Astrocyte (in vitro differentiated cells and primary cell): Measurements from ENCODE around the gene TRMT2A. TPM values are rescaled to one million over a fixed set of nuclear protein-coding genes. Genes with fewer than 3 reads are reported as not detected.

Experiments
- DNase-seq: peaks from one replicate; pipeline ENCODE4 v3.0.0-alpha.2; 2010; ENCODE audit warnings: low read depth
- FAIRE-seq: peaks from 2 replicates; lab custom pipeline; 2011; peaks lifted over from hg19 to GRCh38; lab: Jason Lieb, UNC
- H2AFZ ChIP-seq: 2 replicates; pipeline ENCODE4 v1.6.0; 2012; ENCODE audit warnings: low read depth, low read length, inconsistent platforms
- H3K27ac ChIP-seq: 2 replicates; pipeline ENCODE4 v1.5.1; 2011; ENCODE audit warnings: low read depth, low read length, inconsistent platforms
- H3K27me3 ChIP-seq: 2 replicates; pipeline ENCODE4 v1.6.0; 2011; ENCODE audit warnings: low read length, inconsistent platforms; ENCODE audit not compliant: insufficient read depth
- H3K36me3 ChIP-seq: 2 replicates; pipeline ENCODE4 v1.5.1; 2011; ENCODE audit warnings: low read length, inconsistent platforms; ENCODE audit not compliant: insufficient read depth
- H3K4me1 ChIP-seq: 2 replicates; pipeline ENCODE4 v1.5.1; 2011; ENCODE audit warnings: low read length, inconsistent platforms; ENCODE audit not compliant: insufficient read depth
- H3K4me2 ChIP-seq: 2 replicates; pipeline ENCODE4 v1.6.0; 2012; ENCODE audit warnings: low read length, inconsistent platforms
- H3K4me3 ChIP-seq: 2 replicates; pipeline ENCODE4 v1.5.1; 2011; ENCODE audit warnings: low read depth, mild to moderate bottlenecking, low read length, inconsistent platforms; ENCODE audit not compliant: insufficient read depth
- H3K79me2 ChIP-seq: 2 replicates; pipeline ENCODE4 v1.6.0; 2012; ENCODE audit warnings: mild to moderate bottlenecking, low read length, inconsistent platforms; ENCODE audit not compliant: insufficient read depth
- H3K9ac ChIP-seq: 2 replicates; pipeline ENCODE4 v1.6.0; 2012; ENCODE audit warnings: mild to moderate bottlenecking, low read length, inconsistent platforms
- H3K9me3 ChIP-seq: 2 replicates; pipeline ENCODE4 v1.5.1; 2012; ENCODE audit warnings: low read depth, mild to moderate bottlenecking, low read length, inconsistent platforms; ENCODE audit not compliant: insufficient read depth
- H4K20me1 ChIP-seq: 2 replicates; pipeline ENCODE4 v1.6.0; 2012; ENCODE audit warnings: low read length, inconsistent platforms; ENCODE audit not compliant: insufficient read depth
- H3K27ac Mint-ChIP-seq: one replicate; pipeline ENCODE4 v1.8.0; 2021; ENCODE audit warnings: mild to moderate bottlenecking, mixed read lengths; ENCODE audit not compliant: unreplicated experiment
- H3K27me3 Mint-ChIP-seq: one replicate; pipeline ENCODE4 v1.8.0; 2021; ENCODE audit warnings: low read depth, mixed read lengths; ENCODE audit not compliant: unreplicated experiment
- H3K36me3 Mint-ChIP-seq: one replicate; pipeline ENCODE4 v1.8.0; 2021; ENCODE audit warnings: low read depth, mixed read lengths; ENCODE audit not compliant: unreplicated experiment
- H3K4me1 Mint-ChIP-seq: one replicate; pipeline ENCODE4 v1.8.0; 2021; ENCODE audit warnings: low read depth, mixed read lengths; ENCODE audit not compliant: unreplicated experiment
- H3K4me3 Mint-ChIP-seq: one replicate; pipeline ENCODE4 v1.8.0; 2021; ENCODE audit warnings: mild to moderate bottlenecking, moderate library complexity, mixed read lengths; ENCODE audit not compliant: unreplicated experiment
- H3K9me3 Mint-ChIP-seq: one replicate; pipeline ENCODE4 v1.8.0; 2021; ENCODE audit warnings: mild to moderate bottlenecking, mixed read lengths; ENCODE audit not compliant: unreplicated experiment
- CTCF ChIP-seq: IDR thresholded peaks from 2 replicates; pipeline ENCODE4 v1.5.1; 2011; ENCODE audit warnings: low read depth, mild to moderate bottlenecking, inconsistent platforms, low read length, moderate library complexity; ENCODE audit not compliant: insufficient read depth
- EZH2 ChIP-seq: IDR thresholded peaks from 2 replicates; pipeline ENCODE4 v1.6.1; 2012; ENCODE audit warnings: mild to moderate bottlenecking, low read length, inconsistent platforms; ENCODE audit not compliant: insufficient read depth
- total RNA-seq: library from RNA; stranded (reverse); gene quantifications from 2 replicates; pipeline ENCODE4 v1.2.1, GENCODE V29; 2021

TRMT2A gene
- total RNA-seq, 1 donor from 2014 or later: 32.9 TPM

GRCh38 chr22:20130731-20131596 is 13.9 kb upstream of the TRMT2A start:
- H3K4me3 Mint-ChIP-seq: peak overlapping the region; percentile 68
- H3K27me3 ChIP-seq: no peaks in the 10 kb centered on the region
- H3K27ac ChIP-seq: peak overlapping the region; percentile 59
- peaks cover 6% of the 10 kb centered on the region for H3K36me3 Mint-ChIP-seq
- H3K9ac ChIP-seq: peak overlapping the region; percentile 81
- peak overlapping the region; percentile 87 for H3K4me2 ChIP-seq
- H3K27ac Mint-ChIP-seq: no peak overlapping the region
- H4K20me1 ChIP-seq: peaks cover 38% of the 10 kb centered on the region
- no peaks in the 10 kb centered on the region for H3K9me3 ChIP-seq
- H3K27me3 Mint-ChIP-seq: no peaks in the 10 kb centered on the region
- H2AFZ ChIP-seq: peak overlapping the region; percentile 71
- H3K4me1 Mint-ChIP-seq: peaks cover 4% of the 10 kb centered on the region
- peak overlapping the region; percentile 70 for H3K4me3 ChIP-seq
- no peak for FAIRE-seq
- H3K9me3 Mint-ChIP-seq: no peaks in the 10 kb centered on the region
- H3K79me2 ChIP-seq: peaks cover 41% of the 10 kb centered on the region
- peaks cover 8% of the 10 kb centered on the region for H3K4me1 ChIP-seq
- peak; percentile 66 for DNase-seq
- no peak for TF ChIP-seq EZH2
- no peak for TF ChIP-seq CTCF
- peaks cover 3% of the 10 kb centered on the region for H3K36me3 ChIP-seq

- peaks cover 34% of the 10 kb centered on the region for H3K79me2 ChIP-seq
- no peaks in the 10 kb centered on the region for H3K9me3 Mint-ChIP-seq
- peaks cover 4% of the 10 kb centered on the region for H3K36me3 ChIP-seq
- peaks cover 37% of the 10 kb centered on the region for H4K20me1 ChIP-seq
- H3K9me3 ChIP-seq: no peaks in the 10 kb centered on the region
- no peak for DNase-seq
- no peak overlapping the region for H3K27ac ChIP-seq
- no peaks in the 10 kb centered on the region for H3K27me3 ChIP-seq
- no peak overlapping the region for H3K9ac ChIP-seq
- H3K27ac Mint-ChIP-seq: no peak overlapping the region
- peak overlapping the region; percentile 87 for H3K4me2 ChIP-seq
- H3K4me1 ChIP-seq: peaks cover 8% of the 10 kb centered on the region
- H2AFZ ChIP-seq: peak overlapping the region; percentile 71
- H3K27me3 Mint-ChIP-seq: no peaks in the 10 kb centered on the region
- no peak overlapping the region for H3K4me3 ChIP-seq
- FAIRE-seq: no peak
- peak overlapping the region; percentile 74 for H3K4me3 Mint-ChIP-seq
- no peak for TF ChIP-seq EZH2
- peaks cover 6% of the 10 kb centered on the region for H3K36me3 Mint-ChIP-seq
- H3K4me1 Mint-ChIP-seq: peaks cover 4% of the 10 kb centered on the region
Measured at GRCh38 chr22:20130319-20130718, 13.3 kb upstream of the TRMT2A start.

GRCh38 chr22:20129747-20130014 is 12.7 kb upstream of the TRMT2A start:
- peaks cover 6% of the 10 kb centered on the region for H3K36me3 Mint-ChIP-seq
- no peak overlapping the region for H2AFZ ChIP-seq
- H3K4me2 ChIP-seq: no peak overlapping the region
- H3K27me3 Mint-ChIP-seq: no peaks in the 10 kb centered on the region
- FAIRE-seq: no peak
- H3K79me2 ChIP-seq: peaks cover 29% of the 10 kb centered on the region
- no peaks in the 10 kb centered on the region for H3K9me3 ChIP-seq
- no peak overlapping the region for H3K27ac ChIP-seq
- H3K27me3 ChIP-seq: no peaks in the 10 kb centered on the region
- H3K9me3 Mint-ChIP-seq: no peaks in the 10 kb centered on the region
- TF ChIP-seq CTCF (no peak), EZH2 (no peak)
- H3K4me3 Mint-ChIP-seq: no peak overlapping the region
- no peak for DNase-seq
- peaks cover 4% of the 10 kb centered on the region for H3K4me1 Mint-ChIP-seq
- no peak overlapping the region for H3K27ac Mint-ChIP-seq
- peaks cover 8% of the 10 kb centered on the region for H3K4me1 ChIP-seq
- peaks cover 4% of the 10 kb centered on the region for H3K36me3 ChIP-seq
- no peak overlapping the region for H3K9ac ChIP-seq
- H4K20me1 ChIP-seq: peaks cover 36% of the 10 kb centered on the region
- no peak overlapping the region for H3K4me3 ChIP-seq
